Activated CD4-positive, alpha-beta T cell treated with anti-CD3 and anti-CD28 coated beads, Interleukin-2, Interleukin-6, amounts not matched to agents 100 ng/mL and 50 ng/mL, durations not matched to agents 16 hours and 8 hours (primary cell): ENCODE results near the gene TMEM161B.
A peak's percentile ranks its signal among the peaks of the same experiment; 100 is the strongest.
"Not testable (repeated sequence)": the region's sequence is repeated elsewhere in the genome, so short reads cannot be mapped to it uniquely, and the experiment has no call there.

Experiments
- DNase-seq: peaks from one replicate; pipeline ENCODE4 v3.0.0-alpha.2; 2020

Gene TMEM161B

GRCh38 chr5:88248743-88249540, 19.7 kb downstream of the TMEM161B start:
- peak; percentile 45 for DNase-seq

GRCh38 chr5:88248094-88248493, 20.6 kb downstream of the TMEM161B start:
- DNase-seq = no peak

- no peak for DNase-seq
Measured at GRCh38 chr5:88245893-88246244, 22.8 kb downstream of the TMEM161B start.

GRCh38 chr5:88245241-88245892, 23.3 kb downstream of the TMEM161B start:
- DNase-seq = no peak

- DNase-seq = no peak
Measured at GRCh38 chr5:88244686-88245085, 24.0 kb downstream of the TMEM161B start.

GRCh38 chr5:88243493-88243892, 25.2 kb downstream of the TMEM161B start:
- DNase-seq = not testable (repeated sequence)

- DNase-seq = no peak
Measured at GRCh38 chr5:88238732-88239131, 29.9 kb downstream of the TMEM161B start.

- DNase-seq = no peak
Measured at GRCh38 chr5:88236866-88237642, 31.6 kb downstream of the TMEM161B start.

- no peak for DNase-seq
Measured at GRCh38 chr5:88235828-88236227, 32.8 kb downstream of the TMEM161B start.

GRCh38 chr5:88235346-88235745, 33.3 kb downstream of the TMEM161B start:
- DNase-seq = no peak

- DNase-seq = no peak
Measured at GRCh38 chr5:88230546-88231066, 38.0 kb downstream of the TMEM161B start.

GRCh38 chr5:88226881-88227450, 41.7 kb downstream of the TMEM161B start:
- no peak for DNase-seq

GRCh38 chr5:88214655-88215054, 54.0 kb downstream of the TMEM161B start:
- DNase-seq = no peak

GRCh38 chr5:88207575-88207974, 61.1 kb downstream of the TMEM161B start:
- DNase-seq = no peak

GRCh38 chr5:88203981-88204750, 64.5 kb downstream of the TMEM161B start:
- DNase-seq = peak; percentile 65

- DNase-seq = no peak
Measured at GRCh38 chr5:88195636-88196035, 73.0 kb downstream of the TMEM161B start.

- no peak for DNase-seq
Measured at GRCh38 chr5:88193896-88194295, 74.7 kb downstream of the TMEM161B start.

GRCh38 chr5:88190106-88190834, 78.4 kb downstream of the TMEM161B start:
- peak; percentile 35 for DNase-seq

- DNase-seq = not testable (repeated sequence)
Measured at GRCh38 chr5:88189484-88189883, 79.2 kb downstream of the TMEM161B start.

GRCh38 chr5:88188458-88189132, 80.0 kb downstream of the TMEM161B start:
- DNase-seq = no peak

GRCh38 chr5:88183255-88183654, 85.4 kb downstream of the TMEM161B start:
- DNase-seq = peak; percentile 5
